OCI-LY7 (cell line): ENCODE data around the gene ZNF407.

Source experiments
- EZH2phosphoT487 ChIP-seq: fragments of 200-600 bp; sonication (generic); IDR thresholded peaks from 2 replicates; pipeline ENCODE4 v1.6.1; 2018; ENCODE audit warnings: low read depth, borderline replicate concordance, mild to moderate bottlenecking, mixed run types, antibody characterized with exemption, low read length, moderate library complexity, mixed read lengths
- TF ChIP-seq, protein P1 (sequence below): fragments of 200-600 bp; sonication (generic); conservative IDR thresholded peaks from 2 replicates; pipeline ENCODE4 v1.5.1; 2014; ENCODE audit warnings: mild to moderate bottlenecking, antibody characterized with exemption, low read length, moderate library complexity, mixed read lengths

DNA sequence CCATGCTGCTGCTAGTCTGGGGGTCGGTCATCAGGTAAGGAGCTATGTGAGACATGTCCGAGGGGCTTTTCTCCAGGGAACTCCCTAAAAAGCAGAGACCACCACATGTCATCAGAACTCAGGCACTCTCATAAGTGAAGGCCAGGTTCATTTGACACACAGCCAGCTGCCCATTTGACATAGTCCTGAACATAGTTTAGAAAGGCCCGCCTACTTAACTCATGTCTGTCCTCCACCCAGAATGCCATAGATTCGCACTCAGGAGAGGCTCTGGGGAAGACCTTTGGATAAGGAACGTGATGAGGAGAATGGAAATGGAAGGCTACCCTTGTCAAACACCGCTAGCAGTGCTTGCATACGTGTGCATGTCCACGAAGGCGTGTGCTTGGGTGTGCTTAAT, 454.1 kb downstream of the ZNF407 start:
- TF ChIP-seq, protein P1, sequence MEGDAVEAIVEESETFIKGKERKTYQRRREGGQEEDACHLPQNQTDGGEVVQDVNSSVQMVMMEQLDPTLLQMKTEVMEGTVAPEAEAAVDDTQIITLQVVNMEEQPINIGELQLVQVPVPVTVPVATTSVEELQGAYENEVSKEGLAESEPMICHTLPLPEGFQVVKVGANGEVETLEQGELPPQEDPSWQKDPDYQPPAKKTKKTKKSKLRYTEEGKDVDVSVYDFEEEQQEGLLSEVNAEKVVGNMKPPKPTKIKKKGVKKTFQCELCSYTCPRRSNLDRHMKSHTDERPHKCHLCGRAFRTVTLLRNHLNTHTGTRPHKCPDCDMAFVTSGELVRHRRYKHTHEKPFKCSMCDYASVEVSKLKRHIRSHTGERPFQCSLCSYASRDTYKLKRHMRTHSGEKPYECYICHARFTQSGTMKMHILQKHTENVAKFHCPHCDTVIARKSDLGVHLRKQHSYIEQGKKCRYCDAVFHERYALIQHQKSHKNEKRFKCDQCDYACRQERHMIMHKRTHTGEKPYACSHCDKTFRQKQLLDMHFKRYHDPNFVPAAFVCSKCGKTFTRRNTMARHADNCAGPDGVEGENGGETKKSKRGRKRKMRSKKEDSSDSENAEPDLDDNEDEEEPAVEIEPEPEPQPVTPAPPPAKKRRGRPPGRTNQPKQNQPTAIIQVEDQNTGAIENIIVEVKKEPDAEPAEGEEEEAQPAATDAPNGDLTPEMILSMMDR, result no peak
- no peak for TF ChIP-seq EZH2phosphoT487
